T follicular helper cell (primary cell): ENCODE data around the gene SLC2A14.
"Not testable (repeated sequence)": the region's sequence is repeated elsewhere in the genome, so short reads cannot be mapped to it uniquely, and the experiment has no call there.

Experiments used
- DNase-seq: peaks from one replicate; pipeline ENCODE4 v3.0.0-alpha.2; 2020; ENCODE audit warnings: low read depth

The SLC2A14 gene

GRCh38 chr12:7833831-7834230 is 38.9 kb downstream of the SLC2A14 start:
- no peak for DNase-seq

GRCh38 chr12:7833201-7833600 is 39.5 kb downstream of the SLC2A14 start:
- not testable (repeated sequence) for DNase-seq

GRCh38 chr12:7832059-7832696 is 40.5 kb downstream of the SLC2A14 start:
- peak; percentile 3 for DNase-seq

DNA sequence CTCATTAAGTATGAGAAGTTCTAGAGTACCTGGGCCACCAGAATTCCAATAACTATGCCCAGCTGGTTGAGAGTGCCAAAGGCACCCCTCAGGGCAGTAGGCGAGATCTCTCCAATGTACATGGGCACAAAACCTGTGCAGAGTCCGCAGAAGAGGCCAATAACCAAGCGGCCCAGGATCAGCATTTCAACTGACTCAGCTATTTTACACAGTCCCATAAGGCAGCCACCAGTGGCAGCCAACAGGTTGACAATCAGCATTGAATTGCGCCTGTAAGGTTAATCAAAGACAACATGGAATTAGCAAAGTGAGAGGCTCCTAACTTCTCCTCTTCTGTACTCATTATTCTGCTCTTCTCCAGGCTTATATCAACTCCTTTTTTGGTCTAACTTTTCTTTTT is 43.0 kb downstream of the SLC2A14 start:
- not testable (repeated sequence) for DNase-seq

DNA sequence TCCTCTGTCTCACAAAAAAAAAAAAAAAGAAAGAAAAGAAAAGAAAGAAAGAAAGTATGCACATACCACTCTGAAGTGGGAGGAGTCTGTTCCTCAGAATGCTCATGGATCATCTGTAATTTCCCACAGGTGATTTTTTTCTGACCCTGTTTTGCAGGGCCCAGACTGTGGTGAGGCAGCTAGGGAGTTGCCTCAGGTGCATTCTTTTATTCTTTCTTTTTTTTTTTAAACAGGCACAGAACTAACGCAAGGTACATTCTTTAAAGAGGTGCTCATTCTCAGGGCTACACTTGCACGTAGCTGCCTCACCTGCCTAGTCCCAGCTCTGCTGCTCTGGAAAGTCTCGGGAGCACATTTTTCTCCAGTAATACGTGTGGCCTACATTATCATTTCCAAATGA is 47.0 kb downstream of the SLC2A14 start:
- not testable (repeated sequence) for DNase-seq

- peak; percentile 27 for DNase-seq
These were observed 65.7 kb downstream of the SLC2A14 start for GRCh38 chr12:7806863-7807487.

GRCh38 chr12:7806319-7806718 is 66.4 kb downstream of the SLC2A14 start:
- not testable (repeated sequence) for DNase-seq

DNA sequence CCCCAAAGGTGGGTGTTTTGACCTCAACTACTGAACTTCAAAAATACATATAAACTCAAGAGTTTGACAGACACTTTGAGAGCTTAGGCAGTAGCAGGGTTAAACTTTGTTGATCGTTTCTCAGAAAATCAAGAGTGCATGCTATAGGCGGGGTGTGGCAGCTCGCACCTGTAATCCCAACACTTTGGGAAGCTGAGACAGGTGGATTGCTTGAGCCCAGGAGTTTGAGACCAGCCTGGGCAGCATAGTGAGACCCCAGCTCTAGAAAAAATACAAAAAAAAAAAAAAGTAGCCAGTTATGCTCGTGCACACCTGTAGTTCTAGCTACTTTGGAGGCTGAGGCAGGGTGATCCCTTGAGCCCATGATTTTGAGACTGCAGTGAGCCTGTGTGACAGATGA is 71.3 kb downstream of the SLC2A14 start:
- no peak for DNase-seq

- not testable (repeated sequence) for DNase-seq
These were observed 73.9 kb downstream of the SLC2A14 start for GRCh38 chr12:7798750-7799308.

- DNase-seq, result no peak
These were observed 74.9 kb downstream of the SLC2A14 start for GRCh38 chr12:7797698-7798398.

GRCh38 chr12:7797269-7797668 is 75.4 kb downstream of the SLC2A14 start:
- DNase-seq, result not testable (repeated sequence)

- no peak for DNase-seq
These were observed 79.5 kb downstream of the SLC2A14 start for GRCh38 chr12:7793211-7793610.

DNA sequence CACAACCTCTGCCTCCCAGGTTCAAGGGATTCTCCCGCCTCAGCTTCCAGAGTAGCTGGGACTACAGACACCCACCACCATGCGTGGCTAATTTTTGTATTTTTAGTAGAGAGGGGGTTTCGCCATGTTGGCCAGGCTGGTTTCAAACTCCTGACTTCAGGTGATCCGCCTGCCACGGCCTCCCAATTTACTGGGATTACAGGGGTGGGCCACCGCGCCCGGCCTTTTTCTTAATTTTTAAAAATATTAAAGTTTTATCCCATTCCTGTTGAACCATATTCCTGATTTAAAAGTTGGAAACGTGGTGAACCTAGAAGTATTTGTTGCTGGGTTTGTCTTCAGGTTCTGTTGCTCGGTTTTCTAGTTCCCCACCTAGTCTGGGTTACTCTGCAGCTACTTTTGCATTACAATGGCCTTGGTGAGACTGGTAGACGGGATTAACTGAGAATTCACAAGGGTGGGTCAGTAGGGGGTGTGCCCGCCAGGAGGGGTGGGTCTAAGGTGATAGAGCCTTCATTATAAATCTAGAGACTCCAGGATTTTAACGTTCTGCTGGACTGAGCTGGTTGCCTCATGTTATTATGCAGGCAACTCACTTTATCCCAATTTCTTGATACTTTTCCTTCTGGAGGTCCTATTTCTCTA is 83.7 kb downstream of the SLC2A14 start, which contains the start of gene NANOG:
NANOG (plus strand) TSS at position 519 of the 645 bp plus-strand sequence. CDS start 213 bp downstream, outside the sequence.
- not testable (repeated sequence) for DNase-seq

- no peak for DNase-seq
These were observed 84.4 kb downstream of the SLC2A14 start for GRCh38 chr12:7788294-7788660.

GRCh38 chr12:7787574-7788293 is 85.0 kb downstream of the SLC2A14 start:
- DNase-seq, result no peak

DNA sequence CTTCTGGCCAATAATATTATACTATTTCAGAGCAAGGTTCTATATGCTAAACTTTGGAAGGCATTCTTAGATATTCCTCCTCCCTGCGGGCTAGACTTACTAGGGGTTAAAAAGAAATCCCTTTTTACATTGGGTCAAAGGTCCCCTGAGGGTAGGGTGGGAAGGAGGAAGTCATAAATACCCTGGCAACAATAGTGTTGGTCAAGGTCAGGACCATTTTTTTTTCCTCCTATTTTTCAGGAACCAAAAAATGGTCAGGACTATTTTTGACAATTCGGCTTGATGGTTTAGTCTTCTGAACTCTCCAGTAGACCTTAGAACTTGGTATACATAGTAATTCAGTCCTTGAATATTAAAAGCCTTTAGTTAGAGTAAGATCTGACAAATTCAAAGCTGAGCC is 88.0 kb downstream of the SLC2A14 start:
- DNase-seq, result no peak

- DNase-seq, result not testable (repeated sequence)
These were observed 89.3 kb downstream of the SLC2A14 start for GRCh38 chr12:7783433-7783832.

DNA sequence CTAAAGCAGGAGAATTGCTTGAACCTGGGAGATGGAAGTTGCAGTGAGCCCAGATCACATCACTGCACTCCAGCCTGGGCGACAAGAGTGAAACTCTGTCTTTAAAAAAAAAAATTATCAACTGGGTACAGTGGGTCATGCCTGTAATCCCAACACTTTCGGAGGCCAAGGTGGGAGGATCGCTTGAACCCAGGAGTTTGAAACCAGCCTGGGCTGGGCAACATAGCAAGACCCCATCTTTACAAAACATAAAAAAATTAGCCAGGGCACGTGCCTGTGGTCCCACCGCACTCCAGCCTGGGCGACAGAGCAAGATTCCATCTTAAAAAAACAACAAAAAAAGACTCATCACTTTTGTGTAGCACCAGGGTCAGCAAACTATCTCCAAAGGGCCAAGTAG is 90.7 kb downstream of the SLC2A14 start:
- DNase-seq, result no peak

GRCh38 chr12:7781274-7781673 is 91.4 kb downstream of the SLC2A14 start:
- no peak for DNase-seq

DNA sequence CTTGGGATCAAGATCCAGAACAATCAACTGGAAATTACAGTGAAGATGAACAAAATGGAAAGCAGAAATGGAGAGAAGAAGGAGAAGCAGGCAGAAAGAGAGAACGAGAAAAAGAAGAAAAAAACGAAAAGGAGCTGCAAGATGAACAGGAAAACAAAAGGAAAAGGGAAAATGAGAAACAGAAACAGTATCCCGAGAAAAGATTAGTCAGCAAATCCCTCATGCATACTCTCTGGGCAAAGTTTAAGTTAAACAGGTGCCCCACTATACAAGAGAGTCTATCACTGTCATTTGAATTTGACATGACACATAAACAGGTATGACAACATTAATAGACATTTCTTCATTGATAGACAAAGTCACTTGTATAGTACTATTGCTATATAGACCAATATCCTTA is 102.7 kb downstream of the SLC2A14 start:
- DNase-seq, result no peak
